Tibial nerve (tissue), 4 donors: ENCODE data around the gene CD74.

Experiments used
- CTCF ChIP-seq, 5 experiments: fragments of 200-600 bp in 3 of 5; fragments of 450-650 bp in 2 of 5; sonication (generic) in 3 of 5; IDR thresholded peaks; one replicate each; pipeline ENCODE4 v1.5.1; 2016 to 2019; ENCODE audit warnings: antibody characterized with exemption in 5 of 5, mild to moderate bottlenecking in 3 of 5, moderate library complexity in 2 of 5
- EP300 ChIP-seq, 2 donors: sonication (generic); formaldehyde crosslinking; IDR thresholded peaks; one replicate each; pipeline ENCODE4 v1.6.1; 2017; ENCODE audit warnings: antibody characterized with exemption in 2 of 2, mild to moderate bottlenecking in 1 of 2

GRCh38 chr5:150428106-150428876 lies 15.6 kb upstream of the CD74 start:
- TF ChIP-seq EP300 (IDR thresholded peaks at IDR 0.05) = peak in 1 of 2 donors; percentile 53
- no peak for TF ChIP-seq CTCF (IDR thresholded peaks at IDR 0.05)
